Caco-2 (cell line): ENCODE measurements around the gene MYOD1. TPM values are rescaled to one million over a fixed set of nuclear protein-coding genes. Genes with fewer than 3 reads are reported as not detected.

Experiments
- BruUV-seq: library from RNA; stranded (reverse); fragments of 400-500 nt; replicated peaks from 2 replicates; lab custom pipeline; 2021; lab: Mats Ljungman, UMichigan
- CTCF ChIA-PET: fragments of 300-600 bp; sonication (Branson Sonifier 250); formaldehyde crosslinking; loops from one replicate; lab custom pipeline; 2022; ENCODE audit warnings: antibody characterized with exemption; lab: Charles Lee
- POLR2A ChIA-PET: fragments of 300-600 bp; sonication (Branson Sonifier 250); formaldehyde crosslinking; loops from one replicate; lab custom pipeline; 2022; ENCODE audit warnings: antibody characterized with exemption; lab: Charles Lee
- DNase-seq, 2 experiments: peaks; one replicate each; pipeline versions ENCODE4 v3.0.0 to v3.0.0-alpha.2; 2020 to 2022
- H3K27me3 ChIP-seq: replicated peaks from 2 replicates; pipeline ENCODE4 v1.6.0; 2011; ENCODE audit warnings: low read length; ENCODE audit not compliant: control insufficient read depth, insufficient read depth
- H3K36me3 ChIP-seq: 2 replicates; pipeline ENCODE4 v1.5.1; 2011; ENCODE audit warnings: low read length; ENCODE audit not compliant: control insufficient read depth, insufficient read depth
- H3K4me1 ChIP-seq: fragments of 250-450 bp; sonication (Bioruptor Pico); 2 replicates; pipeline ENCODE4 v1.5.1; 2020; ENCODE audit warnings: mild to moderate bottlenecking
- H3K4me3 ChIP-seq: 2 replicates; pipeline ENCODE4 v1.5.1; 2011; ENCODE audit warnings: low read depth, mild to moderate bottlenecking, control low read depth, low read length
- H3K9me3 ChIP-seq: fragments of 250-450 bp; sonication (Bioruptor Pico); 2 replicates; pipeline ENCODE4 v1.5.1; 2020; ENCODE audit warnings: mild to moderate bottlenecking, moderate library complexity
- H3K27ac Mint-ChIP-seq: one replicate; pipeline ENCODE4 v1.8.0; 2022; ENCODE audit warnings: mixed read lengths; ENCODE audit not compliant: unreplicated experiment
- H3K27me3 Mint-ChIP-seq: one replicate; pipeline ENCODE4 v1.8.0; 2022; ENCODE audit warnings: mixed read lengths; ENCODE audit not compliant: insufficient read depth, unreplicated experiment
- H3K36me3 Mint-ChIP-seq: one replicate; pipeline ENCODE4 v1.8.0; 2022; ENCODE audit warnings: mild to moderate bottlenecking, mixed read lengths; ENCODE audit not compliant: insufficient read depth, unreplicated experiment
- H3K4me1 Mint-ChIP-seq: one replicate; pipeline ENCODE4 v1.8.0; 2022; ENCODE audit warnings: low read depth, mixed read lengths; ENCODE audit not compliant: unreplicated experiment
- H3K4me3 Mint-ChIP-seq: one replicate; pipeline ENCODE4 v1.8.0; 2022; ENCODE audit warnings: mild to moderate bottlenecking, moderate library complexity, mixed read lengths; ENCODE audit not compliant: unreplicated experiment
- H3K9me3 Mint-ChIP-seq: one replicate; pipeline ENCODE4 v1.8.0; 2022; ENCODE audit warnings: mixed read lengths; ENCODE audit not compliant: unreplicated experiment
- intact Hi-C: fragments of 100-400 bp; cut with micrococcal nuclease; formaldehyde crosslinking; loops from one replicate; pipeline ENCODE4 v1.10.0; 2022; ENCODE audit not compliant: unreplicated experiment
- total RNA-seq: library from RNA; stranded (reverse); gene quantifications from 2 replicates; pipeline ENCODE4 v1.2.3, GENCODE V29; 2022
- TF ChIP-seq, protein P1 (sequence below), 2 experiments: fragments of 200-600 bp in 1 of 2; IDR thresholded peaks; 1 replicate in 1 of 2; 2 replicates in 1 of 2; pipeline versions ENCODE4 v1.5.1 to v1.8.0; 2011 to 2022; ENCODE audit warnings: antibody characterized with exemption in 1 of 2, control low read depth in 1 of 2, inconsistent platforms in 1 of 2, low read depth in 1 of 2, low read length in 1 of 2, mild to moderate bottlenecking in 1 of 2, moderate library complexity in 1 of 2; ENCODE audit not compliant: insufficient read depth in 1 of 2, severe bottlenecking in 1 of 2, unreplicated experiment in 1 of 2

MYOD1 gene
- total RNA-seq, 1 experiment from 2014 or later, result not detected

DNA sequence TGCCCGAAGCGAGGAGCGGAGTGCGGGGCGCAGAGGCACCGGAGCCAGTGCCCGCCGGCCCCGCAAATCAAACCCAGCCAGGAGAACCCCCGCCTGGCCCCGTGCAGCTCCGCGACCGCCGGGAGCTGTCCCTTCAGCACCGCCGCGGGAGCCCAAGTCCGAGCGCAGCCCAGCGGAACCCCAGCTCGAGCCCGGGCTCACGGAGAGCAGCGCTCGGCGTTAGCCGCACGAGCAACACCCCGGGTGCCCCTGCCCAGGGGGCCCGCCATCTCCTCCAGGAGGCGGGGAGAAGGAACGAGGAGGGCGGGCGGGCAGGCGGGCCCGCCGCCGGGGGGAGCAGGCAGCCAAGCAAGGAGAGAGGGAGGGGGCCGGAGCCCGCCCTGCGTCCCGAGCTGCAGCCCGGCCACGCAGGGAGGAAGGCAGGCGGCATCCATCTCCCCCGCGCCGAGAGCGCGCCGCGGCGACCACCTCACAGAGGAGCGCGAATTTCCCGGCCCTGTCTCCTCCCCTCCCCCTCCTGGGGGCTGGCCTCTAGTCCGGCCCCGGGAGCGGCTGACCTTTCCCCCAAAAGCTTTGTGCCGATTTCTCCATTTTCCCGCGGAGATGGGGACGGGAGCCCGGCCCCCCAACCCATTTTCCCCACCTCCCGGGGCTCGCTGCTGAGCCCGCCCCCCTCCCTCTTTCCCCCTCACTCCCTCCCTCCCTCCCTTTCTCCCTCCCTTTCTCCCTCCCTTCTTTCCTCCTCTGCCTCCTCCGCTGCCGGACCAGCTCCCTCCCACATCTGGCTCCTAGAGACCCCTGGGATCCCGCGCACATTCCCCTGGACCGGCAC lies 15.8 kb downstream of the MYOD1 start:
- no TSS peak for BruUV-seq

DNA sequence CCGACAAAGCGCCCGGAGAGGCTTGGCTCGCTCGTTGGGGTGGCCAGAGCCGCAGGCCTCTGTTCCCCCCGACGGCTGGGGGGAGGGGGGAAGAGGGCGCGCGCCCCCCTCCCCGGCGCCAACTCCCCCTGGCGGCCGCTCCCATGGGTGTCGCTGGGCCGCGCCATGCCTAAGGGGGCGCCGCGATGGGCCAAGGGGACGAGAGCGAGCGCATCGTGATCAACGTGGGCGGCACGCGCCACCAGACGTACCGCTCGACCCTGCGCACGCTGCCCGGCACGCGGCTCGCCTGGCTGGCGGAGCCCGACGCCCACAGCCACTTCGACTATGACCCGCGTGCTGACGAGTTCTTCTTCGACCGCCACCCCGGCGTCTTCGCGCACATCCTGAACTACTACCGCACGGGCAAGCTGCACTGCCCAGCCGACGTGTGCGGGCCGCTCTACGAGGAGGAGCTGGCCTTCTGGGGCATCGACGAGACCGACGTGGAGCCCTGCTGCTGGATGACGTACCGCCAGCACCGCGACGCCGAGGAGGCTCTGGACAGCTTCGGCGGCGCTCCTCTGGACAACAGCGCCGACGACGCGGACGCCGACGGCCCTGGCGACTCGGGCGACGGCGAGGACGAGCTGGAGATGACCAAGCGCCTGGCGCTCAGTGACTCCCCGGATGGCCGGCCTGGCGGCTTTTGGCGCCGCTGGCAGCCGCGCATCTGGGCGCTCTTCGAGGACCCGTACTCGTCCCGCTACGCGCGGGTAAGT lies 16.6 kb downstream of the MYOD1 start:
- Histone ChIP-seq H3K36me3 (no peaks in the 10 kb centered on the region), H3K27me3 (no peaks in the 10 kb centered on the region; the same call in 1 of the 2 replicates), H3K4me1 (peaks cover 9% of the 10 kb centered on the region; the same call in 1 of the 2 replicates), H3K4me3 (no peak overlapping the region), H3K9me3 (no peaks in the 10 kb centered on the region)
- Mint-ChIP-seq H3K27me3 (peaks cover 14% of the 10 kb centered on the region), H3K4me3 (peak overlapping the region; percentile 11), H3K36me3 (no peaks in the 10 kb centered on the region), H3K4me1 (no peaks in the 10 kb centered on the region), H3K9me3 (no peaks in the 10 kb centered on the region), H3K27ac (no peak overlapping the region)
- TF ChIP-seq, protein P1, sequence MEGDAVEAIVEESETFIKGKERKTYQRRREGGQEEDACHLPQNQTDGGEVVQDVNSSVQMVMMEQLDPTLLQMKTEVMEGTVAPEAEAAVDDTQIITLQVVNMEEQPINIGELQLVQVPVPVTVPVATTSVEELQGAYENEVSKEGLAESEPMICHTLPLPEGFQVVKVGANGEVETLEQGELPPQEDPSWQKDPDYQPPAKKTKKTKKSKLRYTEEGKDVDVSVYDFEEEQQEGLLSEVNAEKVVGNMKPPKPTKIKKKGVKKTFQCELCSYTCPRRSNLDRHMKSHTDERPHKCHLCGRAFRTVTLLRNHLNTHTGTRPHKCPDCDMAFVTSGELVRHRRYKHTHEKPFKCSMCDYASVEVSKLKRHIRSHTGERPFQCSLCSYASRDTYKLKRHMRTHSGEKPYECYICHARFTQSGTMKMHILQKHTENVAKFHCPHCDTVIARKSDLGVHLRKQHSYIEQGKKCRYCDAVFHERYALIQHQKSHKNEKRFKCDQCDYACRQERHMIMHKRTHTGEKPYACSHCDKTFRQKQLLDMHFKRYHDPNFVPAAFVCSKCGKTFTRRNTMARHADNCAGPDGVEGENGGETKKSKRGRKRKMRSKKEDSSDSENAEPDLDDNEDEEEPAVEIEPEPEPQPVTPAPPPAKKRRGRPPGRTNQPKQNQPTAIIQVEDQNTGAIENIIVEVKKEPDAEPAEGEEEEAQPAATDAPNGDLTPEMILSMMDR (IDR thresholded peaks at IDR 0.05; ENCODE audit: insufficient read depth in 1 of 2, low read depth in 1 of 2, low read length in 1 of 2, severe bottlenecking in 1 of 2, unreplicated experiment in 1 of 2), result no peak
- ChIA-PET POLR2A (no interaction called here), CTCF (interaction anchor here (1.3 kb wide), 1 partner anchor 17 kb away, joined by 3 read pairs; no protein-coding TSS in a partner anchor)
- peak in 1 of 2 experiments; percentile 17 for DNase-seq
- BruUV-seq, result no TSS peak
- intact Hi-C loops, result no loop called here

More for the DNA sequence above, 15.8 kb downstream of the MYOD1 start:
- H3K27ac Mint-ChIP-seq, result no peak overlapping the region
- H3K4me1 Mint-ChIP-seq, result no peaks in the 10 kb centered on the region
- H3K4me3 Mint-ChIP-seq, result peak overlapping the region; percentile 36
- ChIA-PET POLR2A (interaction anchor here (0.7 kb wide), 1 partner anchor 91 kb away, joined by 7 read pairs; no protein-coding TSS in a partner anchor), CTCF (interaction anchor here (0.6 to 1.3 kb wide), 7 partner anchors 17 to 489 kb away, joined by 3 to 9 read pairs (median 3); no protein-coding TSS in a partner anchor)
- H3K27me3 ChIP-seq, result no peaks in the 10 kb centered on the region; the same call in 1 of the 2 replicates
- no peaks in the 10 kb centered on the region for H3K9me3 ChIP-seq
- H3K4me1 ChIP-seq, result peaks cover 12% of the 10 kb centered on the region; the same call in 1 of the 2 replicates
- H3K9me3 Mint-ChIP-seq, result no peaks in the 10 kb centered on the region
- H3K4me3 ChIP-seq, result peak overlapping the region; percentile 40
- H3K36me3 ChIP-seq, result no peaks in the 10 kb centered on the region
- H3K27me3 Mint-ChIP-seq, result peaks cover 14% of the 10 kb centered on the region
- TF ChIP-seq, protein P1 (IDR thresholded peaks at IDR 0.05; ENCODE audit: insufficient read depth in 1 of 2, low read depth in 1 of 2, low read length in 1 of 2, severe bottlenecking in 1 of 2, unreplicated experiment in 1 of 2), result no peak
- no peaks in the 10 kb centered on the region for H3K36me3 Mint-ChIP-seq
- DNase-seq, result peak; percentile 73 to 88
- intact Hi-C loops, result no loop called here

DNA sequence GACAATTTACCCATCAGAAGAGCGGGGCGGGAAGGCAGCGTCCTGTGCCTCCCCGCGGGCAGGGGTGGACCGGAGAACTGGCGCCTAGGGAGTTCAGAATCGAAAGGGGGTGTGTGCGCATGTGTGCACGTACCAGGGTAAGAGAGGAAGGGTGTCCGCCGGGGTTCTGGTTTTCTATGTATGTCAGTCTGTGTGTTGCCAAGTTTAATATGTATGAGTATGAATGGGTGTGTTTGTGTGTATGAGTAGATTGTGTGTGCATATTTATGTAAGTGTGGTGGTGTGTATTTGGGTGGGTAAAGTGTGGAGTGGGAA lies 17.2 kb downstream of the MYOD1 start:
- intact Hi-C loops, result no loop called here
- ChIA-PET POLR2A (no interaction called here), CTCF (no interaction called here)
- no TSS peak for BruUV-seq
- Histone ChIP-seq H3K9me3 (no peaks in the 10 kb centered on the region), H3K4me1 (peaks cover 9% of the 10 kb centered on the region; the same call in 1 of the 2 replicates), H3K36me3 (no peaks in the 10 kb centered on the region), H3K27me3 (no peaks in the 10 kb centered on the region; the same call in 1 of the 2 replicates), H3K4me3 (no peak overlapping the region)
- no peak overlapping the region for H3K27ac Mint-ChIP-seq
- H3K9me3 Mint-ChIP-seq, result no peaks in the 10 kb centered on the region
- TF ChIP-seq, protein P1 (IDR thresholded peaks at IDR 0.05; ENCODE audit: insufficient read depth in 1 of 2, low read depth in 1 of 2, low read length in 1 of 2, severe bottlenecking in 1 of 2, unreplicated experiment in 1 of 2), result no peak
- H3K36me3 Mint-ChIP-seq, result no peaks in the 10 kb centered on the region
- H3K4me3 Mint-ChIP-seq, result no peak overlapping the region
- H3K4me1 Mint-ChIP-seq, result no peaks in the 10 kb centered on the region
- DNase-seq, result no peak
- peaks cover 14% of the 10 kb centered on the region for H3K27me3 Mint-ChIP-seq
